ENCODE data around the gene ADAMTS3. TPM values are rescaled to one million over a fixed set of nuclear protein-coding genes. Genes with fewer than 3 reads are reported as not detected.

The ADAMTS3 gene
- total and polyA plus RNA-seq, 9 of the 15 experiments (the other 6 are each of a cell fraction or from before 2014, with no cell fraction given) = 4.0 to 18.0 (median 12.1) TPM

DNA sequence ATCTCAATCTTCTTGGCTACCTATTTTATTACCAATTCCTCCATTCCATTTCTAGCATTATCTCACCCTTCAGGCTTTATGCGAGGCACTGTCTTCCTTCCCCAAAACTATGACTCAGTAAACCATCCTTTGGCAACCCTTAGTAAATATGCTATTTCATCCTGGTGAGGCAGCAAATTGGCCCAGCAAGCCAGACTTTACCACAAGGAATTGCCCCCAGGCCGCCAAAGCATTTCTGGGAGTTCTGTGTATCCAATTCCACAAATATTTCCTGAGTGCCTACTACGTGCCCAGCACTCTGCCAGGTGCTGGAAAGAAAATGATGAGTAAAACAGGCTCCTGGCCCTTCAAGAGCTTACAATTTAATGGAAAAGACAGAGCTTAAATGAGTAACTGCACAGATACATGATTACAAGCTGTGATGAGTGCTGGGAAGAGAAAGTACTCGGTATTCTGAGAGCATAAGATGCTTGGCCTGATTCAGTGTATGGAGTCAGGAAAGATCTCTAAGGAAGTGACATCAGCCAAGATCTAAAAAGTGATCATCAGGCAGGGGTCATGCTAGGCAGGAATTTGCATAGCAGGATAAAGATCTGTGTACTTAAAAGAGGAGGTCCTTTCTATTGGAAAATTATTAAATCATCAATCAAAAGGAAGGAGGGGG is 193.8 kb downstream of the ADAMTS3 start:
- peak; percentile 35 for FAIRE-seq
- H4K20me1 ChIP-seq (replicated peaks; ENCODE audit: control insufficient read depth, insufficient read depth, low read length) = no peaks in the 10 kb centered on the region
- peak overlapping the region; percentile 26 for H3K4me2 ChIP-seq (ENCODE audit: insufficient read depth, low read length)
- peak in 2 of 4 experiments; percentile 7 to 40 for DNase-seq (ENCODE audit: extremely low read depth in 1 of 4, low spot score in 3 of 4)
- no TSS peak for BruUV-seq (replicated peaks)
- H3K27ac ChIP-seq (ENCODE audit: extremely low read depth, low read depth, low read length) = peak overlapping the region; percentile 62; the same call in 2 of the 3 replicates
- ChIA-PET CTCF (ENCODE audit: low intra/inter-chr PET ratio) (no interaction called here), POLR2A (interaction anchor here (1.1 kb wide), 1 partner anchor 19 kb away, joined by 3 read pairs; no protein-coding TSS in a partner anchor)
- H3K9me1 ChIP-seq (ENCODE audit: control insufficient read depth, insufficient read depth, low read length) = no peaks in the 10 kb centered on the region
- H3K4me3 ChIP-seq = no peak overlapping the region
- no peaks in the 10 kb centered on the region for H3K9me3 ChIP-seq (replicated peaks; ENCODE audit: control insufficient read depth, insufficient read depth, low read depth, low read length)
- peaks cover 5 to 16% of the 10 kb centered on the region in 2 experiments; a peak in 2 of 5 replicates for H3K4me1 ChIP-seq (replicated peaks in 1 of 2; ENCODE audit: control insufficient read depth in 2 of 2, insufficient read depth in 2 of 2, low read length in 2 of 2)
- no peaks in the 10 kb centered on the region for H3K27me3 ChIP-seq (ENCODE audit: control insufficient read depth in 2 of 2, insufficient read depth in 2 of 2, low read length in 2 of 2)
- intact Hi-C loops (cut with micrococcal nuclease) = no loop called here
- peak overlapping the region in 1 of 2 experiments; percentile 27; a peak in 2 of 4 replicates for H3K9ac ChIP-seq (ENCODE audit: insufficient read depth in 1 of 2, low read depth in 2 of 2, low read length in 2 of 2)
- ATAC-seq = peak; percentile 76
- 24% methylated on average over 4 of the region's 4 CpGs for WGBS (ENCODE audit: insufficient coverage, low coverage, missing lambda C conversion rate)
- H3K36me3 ChIP-seq (ENCODE audit: control insufficient read depth, insufficient read depth, low read length) = no peaks in the 10 kb centered on the region
- no peak overlapping the region for H2AFZ ChIP-seq (ENCODE audit: low read depth, low read length)
- 0 out of 3 replicates have a peak, but pooled peaks cover 2% of the 10 kb centered on the region for H3K79me2 ChIP-seq (ENCODE audit: control insufficient read depth, insufficient read depth, low read length)
- in situ Hi-C loops (cut with MboI) = no loop called here
- TF ChIP-seq RCOR1 (IDR thresholded peaks at IDR 0.05; ENCODE audit: borderline replicate concordance in 1 of 2, low read depth in 2 of 2, low read length in 2 of 2) = peak in 1 of 2 experiments; percentile 19; a peak in 1 of 4 replicates
- TF ChIP-seq ATF7 (IDR thresholded peaks at IDR 0.05) = 0 out of 2 replicates have a peak, but pooled peaks have one; percentile 10
- TF ChIP-seq PHTF2 (CRISPR knock-in tag; IDR thresholded peaks at IDR 0.05) = no peak
- TF ChIP-seq JUND (IDR thresholded peaks at IDR 0.05; ENCODE audit: borderline replicate concordance, low read depth, low read length) = peak; percentile 68
- TF ChIP-seq JUND (tag; IDR thresholded peaks at IDR 0.05; ENCODE audit: borderline replicate concordance, low read depth, low read length) = peak; percentile 67; the same call in 1 of the 3 replicates
- TF ChIP-seq CXXC5 (CRISPR knock-in tag; IDR thresholded peaks at IDR 0.05) = no peak
- TF ChIP-seq ZNF316 (IDR thresholded peaks at IDR 0.05) = peak; percentile 80
- TF ChIP-seq, protein P1, sequence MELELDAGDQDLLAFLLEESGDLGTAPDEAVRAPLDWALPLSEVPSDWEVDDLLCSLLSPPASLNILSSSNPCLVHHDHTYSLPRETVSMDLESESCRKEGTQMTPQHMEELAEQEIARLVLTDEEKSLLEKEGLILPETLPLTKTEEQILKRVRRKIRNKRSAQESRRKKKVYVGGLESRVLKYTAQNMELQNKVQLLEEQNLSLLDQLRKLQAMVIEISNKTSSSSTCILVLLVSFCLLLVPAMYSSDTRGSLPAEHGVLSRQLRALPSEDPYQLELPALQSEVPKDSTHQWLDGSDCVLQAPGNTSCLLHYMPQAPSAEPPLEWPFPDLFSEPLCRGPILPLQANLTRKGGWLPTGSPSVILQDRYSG (tag; conservative IDR thresholded peaks at IDR 0.05; ENCODE audit: low read depth) = no peak
- TF ChIP-seq FOSL1 (tag; conservative IDR thresholded peaks at IDR 0.05) = peak; percentile 78
- peak; percentile 77 for TF ChIP-seq MAFG (tag; conservative IDR thresholded peaks at IDR 0.05)
- peak; percentile 51 for TF ChIP-seq ARID1B (IDR thresholded peaks at IDR 0.05)
- TF ChIP-seq NCOA4 (IDR thresholded peaks at IDR 0.05; ENCODE audit: partially characterized antibody) = no peak
- TF ChIP-seq MAFK (IDR thresholded peaks at IDR 0.05; ENCODE audit: low read length) = peak; percentile 70
- TF ChIP-seq ZBTB8A (IDR thresholded peaks at IDR 0.05; ENCODE audit: partially characterized antibody) = no peak
- peak; percentile 68; the same call in 1 of the 2 replicates for TF ChIP-seq BACH1 (tag; IDR thresholded peaks at IDR 0.05)
- peak; percentile 84 for TF ChIP-seq C11orf30 (IDR thresholded peaks at IDR 0.05; ENCODE audit: low read depth)
- no peak for TF ChIP-seq MLLT1 (IDR thresholded peaks at IDR 0.05)
- TF ChIP-seq, protein P2, sequence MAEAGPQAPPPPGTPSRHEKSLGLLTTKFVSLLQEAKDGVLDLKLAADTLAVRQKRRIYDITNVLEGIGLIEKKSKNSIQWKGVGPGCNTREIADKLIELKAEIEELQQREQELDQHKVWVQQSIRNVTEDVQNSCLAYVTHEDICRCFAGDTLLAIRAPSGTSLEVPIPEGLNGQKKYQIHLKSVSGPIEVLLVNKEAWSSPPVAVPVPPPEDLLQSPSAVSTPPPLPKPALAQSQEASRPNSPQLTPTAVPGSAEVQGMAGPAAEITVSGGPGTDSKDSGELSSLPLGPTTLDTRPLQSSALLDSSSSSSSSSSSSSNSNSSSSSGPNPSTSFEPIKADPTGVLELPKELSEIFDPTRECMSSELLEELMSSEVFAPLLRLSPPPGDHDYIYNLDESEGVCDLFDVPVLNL (CRISPR knock-in tag; IDR thresholded peaks at IDR 0.05; ENCODE audit: low read depth) = no peak
- no peak for TF ChIP-seq DIDO1 (tag; IDR thresholded peaks at IDR 0.05; ENCODE audit: low read depth)
- TF ChIP-seq NFE2 (IDR thresholded peaks at IDR 0.05; ENCODE audit: low read depth) = peak; percentile 86

Data from K562 (cell line).